Hematopoietic multipotent progenitor cell treated with erythropoietin and hydrocortisone succinate and interleukin-3 and kit ligand, for 15 days (in vitro differentiated cells): ENCODE measurements around the gene GRWD1.

Experiments used
- DNase-seq: peaks from one replicate; pipeline ENCODE4 v3.0.0-alpha.2; 2015; ENCODE audit warnings: low spot score

Gene GRWD1

GRCh38 chr19:48497728-48498594 lies 52.2 kb downstream of the GRWD1 start:
- no peak for DNase-seq

DNA sequence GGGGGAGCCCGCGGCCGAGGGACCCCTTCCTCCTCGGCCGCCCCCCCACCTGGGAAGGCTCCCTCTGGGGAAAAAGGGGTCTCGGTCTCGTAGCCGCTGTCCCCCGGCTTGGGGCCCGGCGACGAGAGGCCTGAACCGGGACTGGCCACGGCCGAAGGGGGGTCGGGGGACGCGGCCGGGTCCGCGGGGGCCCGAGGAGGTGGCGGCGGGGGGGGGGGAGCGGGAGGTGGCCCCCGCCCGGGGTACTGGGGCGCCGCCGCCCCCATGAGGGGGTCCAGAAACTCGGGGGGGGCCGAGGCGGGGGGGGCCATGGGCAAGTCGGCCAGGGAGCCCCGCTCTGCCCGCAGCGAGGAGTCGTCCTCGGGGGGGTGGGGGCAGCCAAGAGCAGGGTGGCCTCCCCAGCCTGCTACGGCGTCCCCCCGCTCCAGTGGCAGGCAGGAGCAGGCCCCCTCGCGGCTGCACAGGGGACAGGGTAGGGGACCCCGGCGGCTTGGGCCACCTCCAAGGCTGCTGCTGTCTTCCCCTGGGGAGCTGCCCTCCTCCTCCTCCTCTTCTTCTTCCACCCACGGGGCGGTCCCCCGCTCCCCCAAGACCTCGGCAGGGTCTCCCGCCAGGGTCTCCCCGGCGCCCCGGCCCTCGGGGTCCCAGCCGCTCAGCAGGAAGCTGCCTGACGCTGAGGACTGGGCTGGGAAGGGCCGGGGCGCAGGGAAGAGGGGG lies 53.0 kb downstream of the GRWD1 start:
- no peak for DNase-seq

GRCh38 chr19:48499316-48500090 lies 53.7 kb downstream of the GRWD1 start:
- DNase-seq: no peak

DNA sequence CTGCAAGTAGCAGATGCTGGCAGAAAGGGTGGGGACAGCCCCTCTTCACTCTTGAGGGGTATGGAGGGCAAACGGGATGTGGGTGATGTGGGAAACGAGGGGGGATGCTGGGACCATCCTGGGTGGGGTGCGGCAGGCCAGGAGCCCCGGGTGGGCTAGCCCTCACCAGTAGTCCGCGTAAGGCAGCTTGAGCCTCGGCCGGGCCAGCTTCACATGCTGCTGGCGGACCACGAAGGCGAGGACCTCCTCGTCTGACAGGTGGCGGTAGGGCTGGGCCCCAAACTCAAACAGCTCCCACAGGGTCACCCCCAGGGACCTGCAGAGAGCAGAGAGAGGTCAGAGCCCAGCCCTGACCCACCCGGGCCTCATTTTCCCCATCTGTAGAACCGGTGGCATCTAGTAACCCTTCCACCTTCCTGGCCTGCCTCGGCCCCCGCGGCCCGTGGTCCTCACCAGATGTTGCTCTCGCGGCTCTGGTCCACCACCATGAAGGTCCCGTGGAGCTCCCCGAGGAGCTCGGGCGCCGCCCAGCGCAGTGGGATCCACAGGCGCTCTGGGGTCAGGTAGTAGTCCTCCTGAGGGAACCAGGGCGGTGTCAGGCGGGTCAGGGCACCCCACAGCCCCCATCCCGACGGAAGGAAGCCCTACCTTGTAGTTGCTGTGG lies 55.2 kb downstream of the GRWD1 start:
- no peak for DNase-seq

- DNase-seq: peak; percentile 24
Measured at GRCh38 chr19:48501494-48502349, 55.9 kb downstream of the GRWD1 start.

GRCh38 chr19:48502350-48503018 lies 56.7 kb downstream of the GRWD1 start:
- no peak for DNase-seq

- peak; percentile 58 for DNase-seq
Measured at GRCh38 chr19:48506138-48506733, 60.5 kb downstream of the GRWD1 start.
